ELF-1 (cell line): ENCODE results near the gene HDHD2.

Source experiments
- DNase-seq: peaks from one replicate; pipeline ENCODE4 v3.0.0-alpha.2; 2016; ENCODE audit warnings: low read depth, low spot score

Gene HDHD2

GRCh38 chr18:47062471-47062870 is 87.8 kb downstream of the HDHD2 start:
- DNase-seq: no peak
